H1 (cell line): ENCODE data around the gene HOXB13. TPM values are rescaled to one million over a fixed set of nuclear protein-coding genes. Genes with fewer than 3 reads are reported as not detected.

Experiments
- ATF3 ChIP-seq: IDR thresholded peaks from 2 replicates; pipeline ENCODE4 v1.6.1; 2011; ENCODE audit warnings: low read depth, mild to moderate bottlenecking, low read length; ENCODE audit not compliant: insufficient read depth
- CBX5 ChIP-seq: fragments of 300-800, 300-1000 bp; sonication (generic); IDR thresholded peaks from 2 replicates; pipeline ENCODE4 v1.7.1; 2016; ENCODE audit warnings: antibody characterized with exemption, low read length, low read depth
- CBX8 ChIP-seq: fragments of 300-800, 300-1000 bp; sonication (generic); IDR thresholded peaks from 2 replicates; pipeline ENCODE4 v1.7.1; 2016; ENCODE audit warnings: low read depth, low read length, borderline replicate concordance
- CHD7 ChIP-seq: fragments of 300-600 bp; sonication (generic); IDR thresholded peaks from 2 replicates; pipeline ENCODE4 v1.7.1; 2012; ENCODE audit warnings: low read length, moderate library complexity, mild to moderate bottlenecking, inconsistent platforms; ENCODE audit not compliant: insufficient replicate concordance
- CREB1 ChIP-seq: IDR thresholded peaks from 2 replicates; pipeline ENCODE4 v1.6.1; 2012; ENCODE audit warnings: inconsistent platforms
- EZH2 ChIP-seq: fragments of 200-600 bp; sonication (generic); IDR thresholded peaks from 2 replicates; pipeline ENCODE4 v1.7.1; 2012; ENCODE audit warnings: low read depth, mild to moderate bottlenecking, moderate library complexity, low read length, inconsistent platforms; ENCODE audit not compliant: severe bottlenecking
- KDM1A ChIP-seq: fragments of 200-600, 300-600 bp; sonication (generic); IDR thresholded peaks from 2 replicates; pipeline ENCODE4 v1.7.1; 2016; ENCODE audit warnings: mild to moderate bottlenecking, low read length, borderline replicate concordance
- MAFK ChIP-seq: IDR thresholded peaks from 2 replicates; pipeline ENCODE4 v1.6.1; 2012; ENCODE audit warnings: low read depth, mild to moderate bottlenecking, improper control_type of control experiment, low read length
- SIX5 ChIP-seq: IDR thresholded peaks from 2 replicates; pipeline ENCODE4 v1.6.1; 2011; ENCODE audit warnings: mild to moderate bottlenecking, low read depth, low read length
- polyA plus RNA-seq, 7 experiments: library from polyadenylated mRNA; depleted of rRNA in 3 of 7; stranded (reverse) in 5 of 7; unstranded in 2 of 7; fragments of >200 nt in 5 of 7; fragments of 200-250 nt in 2 of 7; gene quantifications; 1 replicate in 5 of 7; 2 replicates in 1 of 7; 4 replicates in 1 of 7; pipeline versions ENCODE4 v1.2.1 to v1.2.3, GENCODE V29; 2011 to 2013; ENCODE audit warnings: missing spikeins in 2 of 7, mixed read lengths in 2 of 7
- total RNA-seq: library from RNA; stranded (reverse); fragmentation: NEBNext Ultra II Directional; extraction: Animal tissue kit (Norgen Biotek cat#: 25700); gene quantifications from 2 replicates; pipeline ENCODE4 v1.2.1, GENCODE V29; 2021

HOXB13 gene
- total and polyA plus RNA-seq, 2 of the 8 experiments (the other 6 are each of a cell fraction or from before 2014, with no cell fraction given): not detected

- TF ChIP-seq CHD7: no peak
- no peak for TF ChIP-seq CBX5
- TF ChIP-seq SIX5: no peak
- TF ChIP-seq MAFK: no peak
- TF ChIP-seq CBX8: peak; percentile 84; the same call in 1 of the 2 replicates
- no peak for TF ChIP-seq KDM1A
- no peak for TF ChIP-seq CREB1
- TF ChIP-seq ATF3: no peak
- peak; percentile 98 for TF ChIP-seq EZH2
These were observed 26.1 kb upstream of the HOXB13 start (continued) for GRCh38 chr17:48754500-48755261.
